HEK293 (cell line): ENCODE data around the gene ASXL1.

ENCODE experiments used
- CTCF ChIA-PET: fragments of 350-600 bp; formaldehyde crosslinking; extraction: SDS; loops from one replicate; lab custom pipeline; 2021; ENCODE audit warnings: antibody characterized with exemption; lab: Yijun Ruan, JAX
- POLR2A ChIA-PET: fragments of 300-600 bp; formaldehyde crosslinking; extraction: SDS; loops from one replicate; lab custom pipeline; 2020; ENCODE audit warnings: antibody characterized with exemption, inconsistent platforms; lab: Yijun Ruan, JAX
- H3K27ac ChIP-seq: fragments of 200-500 bp; sonication (Bioruptor generic); 2 replicates; pipeline ENCODE4 v1.5.1; 2014; ENCODE audit warnings: low read depth, low read length, control low read depth, inconsistent platforms; ENCODE audit errors: extremely low read depth
- H3K36me3 ChIP-seq, 2 experiments: fragments of 200-500 bp in 1 of 2; sonication (Bioruptor generic) in 1 of 2; 1 replicate in 1 of 2; 2 replicates in 1 of 2; pipeline ENCODE4 v1.5.1; 2014 to 2017; ENCODE audit warnings: inconsistent platforms in 2 of 2, low read length in 2 of 2; ENCODE audit not compliant: control insufficient read depth in 2 of 2, insufficient read depth in 1 of 2
- H3K4me1 ChIP-seq: fragments of 200-500 bp; sonication (Bioruptor generic); 2 replicates; pipeline ENCODE4 v1.5.1; 2014; ENCODE audit warnings: mild to moderate bottlenecking, low read length, inconsistent platforms; ENCODE audit not compliant: control insufficient read depth, insufficient read depth
- H3K4me3 ChIP-seq: 2 replicates; pipeline ENCODE4 v1.5.1; 2011; ENCODE audit warnings: low read depth, mild to moderate bottlenecking, control low read depth, low read length, moderate library complexity
- H3K9me3 ChIP-seq: fragments of 200-500 bp; sonication (Bioruptor generic); 2 replicates; pipeline ENCODE4 v1.5.1; 2014; ENCODE audit warnings: low read depth, low read length, inconsistent platforms; ENCODE audit not compliant: control insufficient read depth, insufficient read depth
- KLF1 ChIP-seq: fragments of 450-650 bp; formaldehyde crosslinking; IDR thresholded peaks from 2 replicates; pipeline ENCODE4 v1.5.1; 2016; ENCODE audit warnings: missing biosample characterization, missing genetic modification characterization
- REPIN1 ChIP-seq: fragments of 450-650 bp; formaldehyde crosslinking; IDR thresholded peaks from 2 replicates; pipeline ENCODE4 v1.5.1; 2017; ENCODE audit warnings: missing biosample characterization, missing genetic modification characterization, low read depth
- ZNF174 ChIP-seq: fragments of 450-650 bp; formaldehyde crosslinking; IDR thresholded peaks from 2 replicates; pipeline ENCODE4 v1.5.0; 2017; ENCODE audit warnings: missing biosample characterization, mild to moderate bottlenecking, missing genetic modification characterization
- ZNF37A ChIP-seq: fragments of 450-650 bp; IDR thresholded peaks from 2 replicates; pipeline ENCODE4 v1.5.1; 2018; ENCODE audit warnings: missing biosample characterization, missing genetic modification characterization
- ZNF600 ChIP-seq: fragments of 450-650 bp; formaldehyde crosslinking; IDR thresholded peaks from 2 replicates; pipeline ENCODE4 v1.5.1; 2016; ENCODE audit warnings: missing biosample characterization, missing genetic modification characterization
- ZNF677 ChIP-seq: fragments of 450-650 bp; IDR thresholded peaks from 2 replicates; pipeline ENCODE4 v1.5.0; 2018; ENCODE audit warnings: missing biosample characterization, mild to moderate bottlenecking, missing genetic modification characterization, moderate library complexity
- ZNF785 ChIP-seq: fragments of 450-650 bp; formaldehyde crosslinking; IDR thresholded peaks from 2 replicates; pipeline ENCODE4 v1.5.1; 2016; ENCODE audit warnings: missing biosample characterization, missing genetic modification characterization
- TF ChIP-seq, protein P1 (sequence below): fragments of 450-650 bp; IDR thresholded peaks from 2 replicates; pipeline ENCODE4 v1.5.1; 2018; ENCODE audit warnings: missing biosample characterization, missing genetic modification characterization
- TF ChIP-seq, protein P2 (sequence below): fragments of 450-650 bp; formaldehyde crosslinking; IDR thresholded peaks from 2 replicates; pipeline ENCODE4 v1.5.1; 2016; ENCODE audit warnings: missing biosample characterization, missing genetic modification characterization, borderline replicate concordance
- TF ChIP-seq, protein P3 (sequence below): fragments of 450-650 bp; formaldehyde crosslinking; IDR thresholded peaks from 2 replicates; pipeline ENCODE4 v1.5.1; 2016; ENCODE audit warnings: missing biosample characterization, missing genetic modification characterization
- TF ChIP-seq, protein P4 (sequence below): fragments of 450-650 bp; formaldehyde crosslinking; IDR thresholded peaks from 2 replicates; pipeline ENCODE4 v1.5.1; 2016; ENCODE audit warnings: missing biosample characterization, missing genetic modification characterization

Gene ASXL1

DNA sequence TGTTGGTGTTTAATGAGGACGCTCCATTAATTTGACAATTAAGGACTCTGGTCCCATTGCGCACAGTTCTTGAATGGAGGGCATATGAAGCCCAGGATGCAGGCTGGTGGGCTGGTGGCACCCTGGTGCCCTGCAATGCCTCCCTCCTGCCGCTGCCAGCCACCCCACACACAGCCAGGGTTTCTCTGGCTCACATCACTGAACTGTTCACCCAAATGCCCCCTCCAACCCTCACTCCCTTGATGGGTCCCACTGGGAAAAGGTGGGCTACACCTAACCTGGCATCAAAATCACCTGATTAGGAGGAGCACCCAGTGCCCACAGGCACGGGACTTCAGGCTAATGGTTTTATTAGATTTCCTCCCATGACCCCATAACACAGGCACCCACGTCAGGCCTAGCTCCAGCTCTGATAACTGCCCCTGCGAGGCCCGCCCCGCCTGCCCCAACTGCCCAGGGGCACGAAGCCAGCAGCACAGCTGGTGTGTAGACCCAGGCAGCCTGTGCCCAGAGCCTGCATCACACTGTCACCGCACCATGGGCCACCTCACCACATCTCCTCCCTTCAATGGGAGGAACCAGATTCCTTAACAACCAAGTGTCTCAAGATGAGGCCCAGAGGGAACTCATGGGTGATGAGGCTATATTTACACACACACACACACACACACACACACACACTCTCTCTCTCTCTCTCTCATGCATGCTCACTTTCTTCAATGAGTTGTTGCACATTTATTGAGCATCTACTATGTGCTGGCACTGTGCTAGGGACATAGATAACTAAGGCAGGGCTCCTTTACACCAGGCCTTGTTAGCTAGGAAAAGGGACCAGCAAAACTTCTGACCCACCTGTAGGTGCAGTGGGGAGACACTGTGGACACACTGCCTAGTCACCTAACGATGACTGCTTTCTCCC, 119.7 kb downstream of the ASXL1 start (continued):
- TF ChIP-seq, protein P1, sequence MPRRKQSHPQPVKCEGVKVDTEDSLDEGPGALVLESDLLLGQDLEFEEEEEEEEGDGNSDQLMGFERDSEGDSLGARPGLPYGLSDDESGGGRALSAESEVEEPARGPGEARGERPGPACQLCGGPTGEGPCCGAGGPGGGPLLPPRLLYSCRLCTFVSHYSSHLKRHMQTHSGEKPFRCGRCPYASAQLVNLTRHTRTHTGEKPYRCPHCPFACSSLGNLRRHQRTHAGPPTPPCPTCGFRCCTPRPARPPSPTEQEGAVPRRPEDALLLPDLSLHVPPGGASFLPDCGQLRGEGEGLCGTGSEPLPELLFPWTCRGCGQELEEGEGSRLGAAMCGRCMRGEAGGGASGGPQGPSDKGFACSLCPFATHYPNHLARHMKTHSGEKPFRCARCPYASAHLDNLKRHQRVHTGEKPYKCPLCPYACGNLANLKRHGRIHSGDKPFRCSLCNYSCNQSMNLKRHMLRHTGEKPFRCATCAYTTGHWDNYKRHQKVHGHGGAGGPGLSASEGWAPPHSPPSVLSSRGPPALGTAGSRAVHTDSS (tag by site-specific recombination) = no peak
- TF ChIP-seq, protein P2, sequence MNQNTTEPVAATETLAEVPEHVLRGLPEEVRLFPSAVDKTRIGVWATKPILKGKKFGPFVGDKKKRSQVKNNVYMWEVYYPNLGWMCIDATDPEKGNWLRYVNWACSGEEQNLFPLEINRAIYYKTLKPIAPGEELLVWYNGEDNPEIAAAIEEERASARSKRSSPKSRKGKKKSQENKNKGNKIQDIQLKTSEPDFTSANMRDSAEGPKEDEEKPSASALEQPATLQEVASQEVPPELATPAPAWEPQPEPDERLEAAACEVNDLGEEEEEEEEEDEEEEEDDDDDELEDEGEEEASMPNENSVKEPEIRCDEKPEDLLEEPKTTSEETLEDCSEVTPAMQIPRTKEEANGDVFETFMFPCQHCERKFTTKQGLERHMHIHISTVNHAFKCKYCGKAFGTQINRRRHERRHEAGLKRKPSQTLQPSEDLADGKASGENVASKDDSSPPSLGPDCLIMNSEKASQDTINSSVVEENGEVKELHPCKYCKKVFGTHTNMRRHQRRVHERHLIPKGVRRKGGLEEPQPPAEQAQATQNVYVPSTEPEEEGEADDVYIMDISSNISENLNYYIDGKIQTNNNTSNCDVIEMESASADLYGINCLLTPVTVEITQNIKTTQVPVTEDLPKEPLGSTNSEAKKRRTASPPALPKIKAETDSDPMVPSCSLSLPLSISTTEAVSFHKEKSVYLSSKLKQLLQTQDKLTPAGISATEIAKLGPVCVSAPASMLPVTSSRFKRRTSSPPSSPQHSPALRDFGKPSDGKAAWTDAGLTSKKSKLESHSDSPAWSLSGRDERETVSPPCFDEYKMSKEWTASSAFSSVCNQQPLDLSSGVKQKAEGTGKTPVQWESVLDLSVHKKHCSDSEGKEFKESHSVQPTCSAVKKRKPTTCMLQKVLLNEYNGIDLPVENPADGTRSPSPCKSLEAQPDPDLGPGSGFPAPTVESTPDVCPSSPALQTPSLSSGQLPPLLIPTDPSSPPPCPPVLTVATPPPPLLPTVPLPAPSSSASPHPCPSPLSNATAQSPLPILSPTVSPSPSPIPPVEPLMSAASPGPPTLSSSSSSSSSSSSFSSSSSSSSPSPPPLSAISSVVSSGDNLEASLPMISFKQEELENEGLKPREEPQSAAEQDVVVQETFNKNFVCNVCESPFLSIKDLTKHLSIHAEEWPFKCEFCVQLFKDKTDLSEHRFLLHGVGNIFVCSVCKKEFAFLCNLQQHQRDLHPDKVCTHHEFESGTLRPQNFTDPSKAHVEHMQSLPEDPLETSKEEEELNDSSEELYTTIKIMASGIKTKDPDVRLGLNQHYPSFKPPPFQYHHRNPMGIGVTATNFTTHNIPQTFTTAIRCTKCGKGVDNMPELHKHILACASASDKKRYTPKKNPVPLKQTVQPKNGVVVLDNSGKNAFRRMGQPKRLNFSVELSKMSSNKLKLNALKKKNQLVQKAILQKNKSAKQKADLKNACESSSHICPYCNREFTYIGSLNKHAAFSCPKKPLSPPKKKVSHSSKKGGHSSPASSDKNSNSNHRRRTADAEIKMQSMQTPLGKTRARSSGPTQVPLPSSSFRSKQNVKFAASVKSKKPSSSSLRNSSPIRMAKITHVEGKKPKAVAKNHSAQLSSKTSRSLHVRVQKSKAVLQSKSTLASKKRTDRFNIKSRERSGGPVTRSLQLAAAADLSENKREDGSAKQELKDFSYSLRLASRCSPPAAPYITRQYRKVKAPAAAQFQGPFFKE (tag by site-specific recombination) = no peak
- TF ChIP-seq ZNF600 (tag by site-specific recombination) (no peak), KLF1 (tag by site-specific recombination) (no peak), ZNF677 (tag by site-specific recombination) (no peak), ZNF174 (tag by site-specific recombination) (no peak), ZNF785 (tag by site-specific recombination) (no peak), REPIN1 (tag by site-specific recombination) (no peak)
- TF ChIP-seq, protein P3, sequence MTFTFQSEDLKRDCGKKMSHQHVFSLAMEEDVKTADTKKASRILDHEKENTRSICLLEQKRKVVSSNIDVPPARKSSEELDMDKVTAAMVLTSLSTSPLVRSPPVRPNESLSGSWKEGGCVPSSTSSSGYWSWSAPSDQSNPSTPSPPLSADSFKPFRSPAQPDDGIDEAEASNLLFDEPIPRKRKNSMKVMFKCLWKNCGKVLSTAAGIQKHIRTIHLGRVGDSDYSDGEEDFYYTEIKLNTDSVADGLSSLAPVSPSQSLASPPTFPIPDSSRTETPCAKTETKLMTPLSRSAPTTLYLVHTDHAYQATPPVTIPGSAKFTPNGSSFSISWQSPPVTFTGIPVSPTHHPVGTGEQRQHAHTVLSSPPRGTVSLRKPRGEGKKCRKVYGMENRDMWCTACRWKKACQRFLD (tag by site-specific recombination) = no peak

GRCh38 chr20:32478576-32478975, 120.4 kb downstream of the ASXL1 start:
- ChIA-PET CTCF (no interaction called here), POLR2A (no interaction called here)
- TF ChIP-seq, protein P4, sequence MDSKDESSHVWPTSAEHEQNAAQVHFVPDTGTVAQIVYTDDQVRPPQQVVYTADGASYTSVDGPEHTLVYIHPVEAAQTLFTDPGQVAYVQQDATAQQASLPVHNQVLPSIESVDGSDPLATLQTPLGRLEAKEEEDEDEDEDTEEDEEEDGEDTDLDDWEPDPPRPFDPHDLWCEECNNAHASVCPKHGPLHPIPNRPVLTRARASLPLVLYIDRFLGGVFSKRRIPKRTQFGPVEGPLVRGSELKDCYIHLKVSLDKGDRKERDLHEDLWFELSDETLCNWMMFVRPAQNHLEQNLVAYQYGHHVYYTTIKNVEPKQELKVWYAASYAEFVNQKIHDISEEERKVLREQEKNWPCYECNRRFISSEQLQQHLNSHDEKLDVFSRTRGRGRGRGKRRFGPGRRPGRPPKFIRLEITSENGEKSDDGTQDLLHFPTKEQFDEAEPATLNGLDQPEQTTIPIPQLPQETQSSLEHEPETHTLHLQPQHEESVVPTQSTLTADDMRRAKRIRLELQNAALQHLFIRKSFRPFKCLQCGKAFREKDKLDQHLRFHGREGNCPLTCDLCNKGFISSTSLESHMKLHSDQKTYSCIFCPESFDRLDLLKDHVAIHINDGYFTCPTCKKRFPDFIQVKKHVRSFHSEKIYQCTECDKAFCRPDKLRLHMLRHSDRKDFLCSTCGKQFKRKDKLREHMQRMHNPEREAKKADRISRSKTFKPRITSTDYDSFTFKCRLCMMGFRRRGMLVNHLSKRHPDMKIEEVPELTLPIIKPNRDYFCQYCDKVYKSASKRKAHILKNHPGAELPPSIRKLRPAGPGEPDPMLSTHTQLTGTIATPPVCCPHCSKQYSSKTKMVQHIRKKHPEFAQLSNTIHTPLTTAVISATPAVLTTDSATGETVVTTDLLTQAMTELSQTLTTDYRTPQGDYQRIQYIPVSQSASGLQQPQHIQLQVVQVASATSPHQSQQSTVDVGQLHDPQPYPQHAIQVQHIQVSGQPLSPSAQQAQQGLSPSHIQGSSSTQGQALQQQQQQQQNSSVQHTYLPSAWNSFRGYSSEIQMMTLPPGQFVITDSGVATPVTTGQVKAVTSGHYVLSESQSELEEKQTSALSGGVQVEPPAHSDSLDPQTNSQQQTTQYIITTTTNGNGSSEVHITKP = no peak
- TF ChIP-seq ZNF37A (tag by site-specific recombination) = no peak
- Histone ChIP-seq H3K9me3 (no peaks in the 10 kb centered on the region), H3K4me3 (no peak overlapping the region), H3K36me3 (peaks cover 0 to 7% of the 10 kb centered on the region in 2 experiments; a peak in 1 of 3 replicates), H3K27ac (no peak overlapping the region), H3K4me1 (peaks cover 15% of the 10 kb centered on the region)
